OCI-LY7 (cell line): ENCODE results near the gene RBM47. TPM values are rescaled to one million over a fixed set of nuclear protein-coding genes. Genes with fewer than 3 reads are reported as not detected.

Experiments used
- BruUV-seq: library from RNA; stranded (reverse); fragments of 400-500 nt; replicated peaks from 2 replicates; lab custom pipeline; 2021; lab: Mats Ljungman, UMichigan
- CTCF ChIA-PET: fragments of 300-600 bp; sonication (Branson Sonifier 250); formaldehyde crosslinking; loops from one replicate; lab custom pipeline; 2022; ENCODE audit warnings: antibody characterized with exemption; ENCODE audit not compliant: unreplicated experiment; lab: Charles Lee
- POLR2A ChIA-PET: fragments of 300-600 bp; sonication (Branson Sonifier 250); formaldehyde crosslinking; loops from one replicate; lab custom pipeline; 2022; ENCODE audit warnings: antibody characterized with exemption; lab: Charles Lee
- DNase-seq: peaks from one replicate; pipeline ENCODE4 v3.0.0-alpha.2; 2015; ENCODE audit warnings: low spot score
- H2AFZ ChIP-seq: fragments of 200-600 bp; sonication (generic), shearing (Covaris generic); 2 replicates; pipeline ENCODE4 v1.6.1; 2014; ENCODE audit warnings: mild to moderate bottlenecking, antibody characterized with exemption, low read length, moderate library complexity
- H3K27ac ChIP-seq: fragments of 200-600 bp; sonication (generic); 2 replicates; pipeline ENCODE4 v1.5.1; 2014; ENCODE audit warnings: mixed run types, low read depth, mild to moderate bottlenecking, moderate library complexity, low read length, inconsistent platforms; ENCODE audit not compliant: poor library complexity, severe bottlenecking
- H3K36me3 ChIP-seq: fragments of 200-600 bp; sonication (generic); 2 replicates; pipeline ENCODE4 v1.6.1; 2014; ENCODE audit warnings: mild to moderate bottlenecking, antibody characterized with exemption, low read length, moderate library complexity, mixed read lengths; ENCODE audit not compliant: insufficient read depth
- H3K4me1 ChIP-seq: fragments of 200-600 bp; sonication (generic); 2 replicates; pipeline ENCODE4 v1.5.1; 2014; ENCODE audit warnings: mild to moderate bottlenecking, low read length; ENCODE audit not compliant: insufficient read depth, poor library complexity, severe bottlenecking
- H3K4me2 ChIP-seq: fragments of 200-600 bp; sonication (generic); 2 replicates; pipeline ENCODE4 v1.6.1; 2014; ENCODE audit warnings: mild to moderate bottlenecking, low read length
- H3K4me3 ChIP-seq: fragments of 200-600 bp; sonication (generic); 2 replicates; pipeline ENCODE4 v1.5.1; 2014; ENCODE audit warnings: mild to moderate bottlenecking, low read depth, low read length; ENCODE audit not compliant: poor library complexity, severe bottlenecking
- H3K79me2 ChIP-seq: fragments of 200-600 bp; sonication (generic); 2 replicates; pipeline ENCODE4 v1.6.1; 2016; ENCODE audit warnings: low read depth, mild to moderate bottlenecking, low read length, moderate library complexity, mixed read lengths; ENCODE audit not compliant: insufficient read depth
- H3K9me2 ChIP-seq: fragments of 200-600 bp; sonication (generic); 2 replicates; pipeline ENCODE4 v1.6.1; 2016; ENCODE audit warnings: mild to moderate bottlenecking, low read length, mixed read lengths; ENCODE audit not compliant: insufficient read depth
- H3K9me3 ChIP-seq: fragments of 200-600 bp; sonication (generic); 2 replicates; pipeline ENCODE4 v1.6.1; 2014; ENCODE audit warnings: mild to moderate bottlenecking, mixed run types, low read length, mixed read lengths
- H4K20me1 ChIP-seq: fragments of 200-600 bp; sonication (generic); 2 replicates; pipeline ENCODE4 v1.6.1; 2014; ENCODE audit warnings: mild to moderate bottlenecking, antibody characterized with exemption, low read length, moderate library complexity, mixed read lengths; ENCODE audit not compliant: insufficient read depth
- CTCF ChIP-seq: fragments of 200-600 bp; sonication (generic); conservative IDR thresholded peaks from 2 replicates; pipeline ENCODE4 v1.5.1; 2014; ENCODE audit warnings: mild to moderate bottlenecking, antibody characterized with exemption, low read length, moderate library complexity, mixed read lengths
- EZH2phosphoT487 ChIP-seq: fragments of 200-600 bp; sonication (generic); IDR thresholded peaks from 2 replicates; pipeline ENCODE4 v1.6.1; 2018; ENCODE audit warnings: low read depth, borderline replicate concordance, mild to moderate bottlenecking, mixed run types, antibody characterized with exemption, low read length, moderate library complexity, mixed read lengths
- intact Hi-C: fragments of 100-400 bp; cut with micrococcal nuclease; formaldehyde crosslinking; loops from one replicate; pipeline ENCODE4 v1.10.0; 2022; ENCODE audit not compliant: unreplicated experiment
- total RNA-seq, 2 experiments: library from RNA; depleted of rRNA in 1 of 2; stranded (reverse); fragments of >200 nt in 1 of 2; shearing (Covaris generic) in 1 of 2; gene quantifications; 2 replicates each; pipeline ENCODE4 v1.2.3, GENCODE V29; 2014 to 2022

The RBM47 gene
- total RNA-seq, 2 experiments from 2014 or later = 5.3 to 14.2 TPM

GRCh38 chr4:40575846-40576245 is 53.8 kb downstream of the RBM47 start:
- no peak for DNase-seq
- Histone ChIP-seq H3K4me3 (no peak overlapping the region), H3K79me2 (no peaks in the 10 kb centered on the region), H3K9me2 (no peaks in the 10 kb centered on the region), H3K4me1 (peaks cover 47% of the 10 kb centered on the region), H4K20me1 (no peaks in the 10 kb centered on the region), H3K9me3 (no peaks in the 10 kb centered on the region), H3K4me2 (peak overlapping the region; percentile 53), H2AFZ (no peak overlapping the region), H3K27ac (no peak overlapping the region), H3K36me3 (no peaks in the 10 kb centered on the region)
- no TSS peak for BruUV-seq
- intact Hi-C loops = loop anchor here (2.0 to 10.0 kb wide), 2 partner anchors 61 to 419 kb away; no protein-coding TSS in a partner anchor
- POLR2A ChIA-PET = interaction anchor here (0.7 to 4.4 kb wide), 7 partner anchors 12 to 1702 kb away, joined by 3 to 32 read pairs (median 4); no protein-coding TSS in a partner anchor
- TF ChIP-seq EZH2phosphoT487 (no peak), CTCF (no peak)
- CTCF ChIA-PET = no interaction called here

- Histone ChIP-seq H3K79me2 (no peaks in the 10 kb centered on the region), H3K4me2 (peak overlapping the region; percentile 19), H3K4me1 (peaks cover 47% of the 10 kb centered on the region), H3K4me3 (no peak overlapping the region), H3K9me3 (no peaks in the 10 kb centered on the region), H3K36me3 (no peaks in the 10 kb centered on the region), H2AFZ (peak overlapping the region; percentile 84), H3K9me2 (no peaks in the 10 kb centered on the region), H3K27ac (no peak overlapping the region), H4K20me1 (no peaks in the 10 kb centered on the region)
- intact Hi-C loops = loop anchor here (10.0 kb wide), 1 partner anchor 421 kb away; no protein-coding TSS in a partner anchor
- BruUV-seq = no TSS peak
- ChIA-PET CTCF (no interaction called here), POLR2A (interaction anchor here (0.6 to 4.4 kb wide), 6 partner anchors 10 to 871 kb away, joined by 3 to 32 read pairs (median 5); no protein-coding TSS in a partner anchor)
- TF ChIP-seq EZH2phosphoT487 (no peak), CTCF (no peak)
- DNase-seq = peak; percentile 62
Observed at GRCh38 chr4:40573593-40574311, 55.9 kb downstream of the RBM47 start.
